C4-2B (cell line): ENCODE results near the gene KCNS1.

Source experiments
- CTCF ChIP-seq: fragments of 450-650 bp; conservative IDR thresholded peaks from 2 replicates; pipeline ENCODE4 v1.5.1; 2017; ENCODE audit warnings: mild to moderate bottlenecking
- ZFX ChIP-seq: fragments of 450-650 bp; IDR thresholded peaks from 2 replicates; pipeline ENCODE4 v1.6.1; 2017

GRCh38 chr20:45044601-45045000 is 56.3 kb downstream of the KCNS1 start:
- TF ChIP-seq CTCF, result no peak
- TF ChIP-seq ZFX, result no peak
